ENCODE measurements around the gene CCDC127.
"Not testable (repeated sequence)": the region's sequence is repeated elsewhere in the genome, so short reads cannot be mapped to it uniquely, and the experiment has no call there.

The CCDC127 gene

GRCh38 chr5:231661-232060 lies 13.7 kb upstream of the CCDC127 start:
- DNase-seq: no peak

- DNase-seq: no peak
These were observed 12.8 kb upstream of the CCDC127 start for GRCh38 chr5:230711-231110.

GRCh38 chr5:228886-229285 lies 10.9 kb upstream of the CCDC127 start:
- DNase-seq: no peak

- not testable (repeated sequence) for DNase-seq
These were observed 9.4 kb upstream of the CCDC127 start for GRCh38 chr5:227375-227774.

GRCh38 chr5:225334-225733 lies 7.4 kb upstream of the CCDC127 start:
- DNase-seq: no peak

GRCh38 chr5:223791-224190 lies 5.8 kb upstream of the CCDC127 start:
- no peak for DNase-seq

- not testable (repeated sequence) for DNase-seq
These were observed 5.2 kb upstream of the CCDC127 start for GRCh38 chr5:222951-223715.

- DNase-seq: no peak
These were observed 2.0 kb upstream of the CCDC127 start for GRCh38 chr5:219991-220390.

GRCh38 chr5:219460-219863 lies 1.5 kb upstream of the CCDC127 start:
- DNase-seq: no peak

GRCh38 chr5:218457-219291 lies 721 bp upstream of the CCDC127 start:
- DNase-seq: no peak

GRCh38 chr5:216076-216475 lies 1.9 kb downstream of the CCDC127 start:
- not testable (repeated sequence) for DNase-seq

GRCh38 chr5:215256-215655 lies 2.7 kb downstream of the CCDC127 start:
- not testable (repeated sequence) for DNase-seq

GRCh38 chr5:213803-214395 lies 4.1 kb downstream of the CCDC127 start:
- no peak for DNase-seq

- DNase-seq: no peak
These were observed 9.4 kb downstream of the CCDC127 start for GRCh38 chr5:208449-209114.

GRCh38 chr5:207599-207998 lies 10.4 kb downstream of the CCDC127 start:
- DNase-seq: no peak

GRCh38 chr5:206927-207536 lies 10.9 kb downstream of the CCDC127 start:
- DNase-seq: no peak

GRCh38 chr5:206406-206805 lies 11.5 kb downstream of the CCDC127 start:
- no peak for DNase-seq

- no peak for DNase-seq
These were observed 12.8 kb downstream of the CCDC127 start for GRCh38 chr5:204966-205670.

- DNase-seq: no peak
These were observed 13.5 kb downstream of the CCDC127 start for GRCh38 chr5:204462-204861.

GRCh38 chr5:204001-204400 lies 14.0 kb downstream of the CCDC127 start:
- DNase-seq: no peak

- DNase-seq: no peak
These were observed 14.6 kb downstream of the CCDC127 start for GRCh38 chr5:203246-203930.

GRCh38 chr5:201672-202071 lies 16.3 kb downstream of the CCDC127 start:
- DNase-seq: no peak
